Testis (tissue), 2 donors: ENCODE measurements around the gene MLN.

Experiments used
- CTCF ChIP-seq, 3 experiments: fragments of 450-650 bp in 2 of 3; fragments of 200-600 bp in 1 of 3; sonication (generic) in 1 of 3; IDR thresholded peaks; one replicate each; pipeline ENCODE4 v1.5.1; 2016 to 2019; ENCODE audit warnings: antibody characterized with exemption in 3 of 3, mild to moderate bottlenecking in 2 of 3, moderate library complexity in 1 of 3
- POLR2A ChIP-seq: fragments of 450-650 bp; IDR thresholded peaks from one replicate; pipeline ENCODE4 v1.6.1; 2017; ENCODE audit warnings: antibody characterized with exemption, mild to moderate bottlenecking, moderate library complexity

GRCh38 chr6:33765368-33765767 lies 38.4 kb downstream of the MLN start:
- no peak for TF ChIP-seq POLR2A
- no peak for TF ChIP-seq CTCF (IDR thresholded peaks at IDR 0.05)
